ENCODE measurements around the gene ZNF628.

ZNF628 gene

GRCh38 chr19:55502197-55502952 lies 26.0 kb downstream of the ZNF628 start:
- DNase-seq, result no peak

GRCh38 chr19:55503157-55503501 lies 26.7 kb downstream of the ZNF628 start:
- DNase-seq, result no peak

DNA sequence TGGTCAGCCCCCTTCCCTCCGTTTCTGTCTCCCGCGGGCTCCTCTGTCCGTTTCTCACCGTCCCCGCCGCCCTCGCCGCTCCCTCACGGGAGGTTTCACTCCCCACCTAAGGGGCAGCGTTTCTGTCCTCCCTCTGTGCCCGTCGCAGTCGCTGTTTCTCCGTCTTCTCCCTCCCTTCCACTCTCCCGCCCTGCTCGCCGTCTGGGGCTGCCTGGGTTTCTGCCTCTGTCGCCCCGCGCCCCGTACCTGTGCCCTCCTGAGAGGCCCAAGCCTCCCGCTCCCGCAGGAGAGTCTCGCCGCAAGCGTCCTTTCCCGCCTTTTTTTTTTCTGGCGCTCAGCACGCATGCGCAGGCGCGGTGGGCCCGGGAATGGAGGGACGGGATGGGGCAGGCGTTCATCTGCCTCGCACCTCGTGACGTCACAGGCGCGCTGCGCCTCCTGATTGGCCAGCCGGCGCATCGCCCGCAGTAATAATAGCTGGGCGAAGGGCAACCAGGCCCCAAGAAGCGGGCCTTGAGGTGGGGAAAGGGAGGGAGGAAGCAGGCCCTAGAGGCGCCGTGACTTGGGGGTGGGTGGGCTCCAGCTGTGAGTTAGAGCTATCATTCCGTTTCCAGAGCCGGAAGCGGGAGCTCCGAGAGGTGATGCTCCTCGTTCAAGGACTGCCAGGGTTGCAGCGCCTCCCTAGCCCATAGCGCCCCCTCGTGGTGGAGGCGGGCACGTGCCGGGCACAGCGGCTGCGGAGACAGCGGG lies 27.3 kb downstream of the ZNF628 start:
- peak; percentile 81 for DNase-seq

- DNase-seq, result no peak
Measured at GRCh38 chr19:55504252-55504603, 27.8 kb downstream of the ZNF628 start.

DNA sequence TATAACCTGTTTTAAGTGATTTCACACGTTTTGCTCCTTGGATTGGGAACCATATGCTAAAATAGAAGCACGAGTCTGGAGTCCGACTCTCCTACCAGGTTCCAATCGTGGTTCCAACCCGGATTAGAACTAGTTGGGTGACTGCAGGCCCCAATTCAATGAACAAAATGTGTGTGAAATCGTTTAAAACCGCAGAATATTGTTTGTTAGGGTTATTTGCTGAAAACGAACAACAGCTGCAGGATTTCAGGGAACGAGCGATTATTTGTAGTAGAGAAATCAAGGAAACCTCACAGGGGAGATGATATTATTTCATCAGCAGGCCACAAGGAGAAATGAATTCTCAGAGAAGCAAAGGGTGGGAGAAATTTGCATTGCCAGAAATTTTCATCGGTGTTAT lies 28.6 kb downstream of the ZNF628 start:
- no peak for DNase-seq

DNA sequence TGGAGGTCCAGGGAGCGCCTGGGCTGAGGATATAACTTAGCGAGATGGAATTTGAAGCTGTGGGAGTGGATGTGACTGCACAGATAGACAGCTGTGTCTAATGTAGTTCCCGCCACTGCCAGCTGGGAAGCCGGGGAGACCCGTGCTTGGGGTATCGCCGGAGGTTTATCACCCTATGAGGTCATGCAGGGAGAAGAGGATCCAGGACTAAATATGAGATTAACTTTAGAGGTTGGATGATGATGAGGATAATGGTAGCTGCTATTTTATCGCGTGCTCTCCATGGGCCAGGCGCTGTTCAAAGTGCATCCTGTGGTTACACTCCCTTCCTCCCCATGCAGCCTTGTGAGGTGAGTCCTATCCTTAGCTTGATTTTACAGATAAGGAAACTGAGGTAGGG lies 31.7 kb downstream of the ZNF628 start:
- no peak for DNase-seq

- peak; percentile 86 to 92 for DNase-seq
Measured at GRCh38 chr19:55516878-55517620, 40.6 kb downstream of the ZNF628 start.

DNA sequence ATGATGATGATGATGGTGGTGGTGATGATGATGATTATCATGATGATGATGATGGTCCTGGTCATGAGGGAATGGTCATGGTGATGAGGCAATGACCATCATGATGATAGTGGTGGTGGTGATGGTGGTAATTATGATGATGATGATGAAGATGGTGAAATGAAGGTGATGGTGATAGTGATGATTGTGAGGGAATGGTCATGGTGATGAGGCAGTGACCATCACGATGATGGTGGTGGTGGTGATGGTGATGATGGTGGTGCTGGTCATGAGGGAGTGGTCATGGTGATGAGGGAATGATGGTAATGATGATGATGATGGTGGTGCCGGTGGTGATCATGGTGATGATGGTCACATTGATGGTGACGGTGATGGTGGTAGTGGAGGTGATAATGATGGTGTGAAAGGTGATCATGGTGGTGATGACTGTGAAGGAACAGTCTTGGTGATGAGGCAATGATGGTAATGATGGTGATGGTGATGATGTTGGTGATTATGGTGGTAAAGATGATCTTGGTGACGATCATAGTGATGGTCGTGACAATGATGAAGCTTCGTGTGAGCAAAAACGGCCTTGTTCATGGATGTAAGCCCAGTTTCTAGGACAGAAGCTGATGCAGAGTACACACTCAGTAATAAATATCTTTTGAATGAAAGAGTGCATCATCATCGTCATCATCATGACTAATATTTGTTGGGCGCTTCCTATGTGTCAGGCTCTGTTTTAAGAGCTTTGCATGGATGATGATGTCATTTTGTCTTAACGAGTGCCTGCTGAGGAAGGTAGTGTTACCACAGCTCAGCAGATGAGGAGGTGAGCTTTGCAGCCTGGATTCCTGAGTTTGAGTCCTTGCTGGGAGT lies 43.3 kb downstream of the ZNF628 start:
- no peak for DNase-seq

- DNase-seq, result no peak
Measured at GRCh38 chr19:55520691-55521292, 44.4 kb downstream of the ZNF628 start.

- no peak for DNase-seq
Measured at GRCh38 chr19:55525289-55526101, 49.1 kb downstream of the ZNF628 start.

- peak; percentile 75 to 87 for DNase-seq
Measured at GRCh38 chr19:55526216-55527196, 50.1 kb downstream of the ZNF628 start.

DNA sequence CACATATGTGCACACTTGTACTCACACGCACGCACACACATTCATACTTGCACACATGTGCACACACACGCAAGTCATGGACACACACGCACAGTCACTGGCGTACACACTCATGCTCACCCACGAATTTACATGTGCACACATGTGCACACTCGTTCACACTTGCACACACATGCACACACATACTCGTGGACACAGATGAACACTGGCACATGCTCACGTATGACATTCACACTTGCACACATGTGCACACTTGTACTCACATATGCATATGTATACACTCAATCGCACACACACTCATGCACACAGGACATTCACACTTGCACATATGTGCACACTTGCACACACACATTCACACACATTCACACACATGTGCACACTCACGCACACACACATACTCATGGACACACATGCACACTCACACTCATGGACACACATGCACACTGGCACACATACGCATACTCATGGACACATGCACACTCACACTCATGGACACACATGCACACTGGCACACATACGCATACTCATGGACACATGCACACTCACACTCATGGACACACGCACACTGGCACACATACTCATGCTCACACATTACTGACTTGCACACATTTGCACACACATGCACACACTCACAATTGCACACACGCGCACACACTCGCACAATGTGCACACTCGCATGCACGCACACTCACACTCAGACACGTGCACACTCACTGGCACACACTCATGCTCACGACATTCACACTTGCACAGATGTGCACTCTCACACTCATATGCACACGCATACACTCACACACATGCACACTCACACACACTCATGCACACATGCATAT lies 51.0 kb downstream of the ZNF628 start:
- no peak for DNase-seq

GRCh38 chr19:55528030-55528803 lies 51.8 kb downstream of the ZNF628 start:
- DNase-seq, result no peak

- DNase-seq, result peak; percentile 24 to 45
Measured at GRCh38 chr19:55529636-55530234, 53.3 kb downstream of the ZNF628 start.

DNA sequence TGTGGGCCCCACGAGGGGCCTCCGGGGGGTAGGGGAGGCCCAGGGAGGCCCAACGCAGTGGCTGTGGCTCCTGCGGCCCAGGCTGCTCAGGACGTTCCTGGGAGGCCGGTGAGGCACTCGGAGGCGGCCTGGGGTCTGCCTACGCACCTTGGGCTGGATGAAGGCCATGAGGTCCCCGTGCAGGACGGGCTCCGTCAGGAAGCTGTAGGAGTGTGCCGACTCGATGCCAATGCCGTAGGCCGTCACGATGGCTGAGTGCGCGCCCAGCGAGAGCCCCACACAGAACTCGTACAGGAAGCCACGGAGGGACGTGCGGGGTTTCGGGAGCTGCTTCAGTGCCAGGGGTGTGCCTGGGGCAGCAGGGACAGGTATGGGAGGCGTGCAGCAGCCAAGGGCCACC lies 54.6 kb downstream of the ZNF628 start:
- DNase-seq, result peak; percentile 17 to 34
